ACC112 (cell line): Measurements from ENCODE around the gene PCBP3.
"Not testable (repeated sequence)": the region's sequence is repeated elsewhere in the genome, so short reads cannot be mapped to it uniquely, and the experiment has no call there.

Experiments used
- H2AFZ ChIP-seq: fragments of 200-600 bp; sonication (generic); one replicate; pipeline ENCODE4 v1.6.0; 2017; ENCODE audit warnings: antibody characterized with exemption, low read length; ENCODE audit not compliant: unreplicated experiment
- H3K27ac ChIP-seq: fragments of 200-600 bp; sonication (generic); 2 replicates; pipeline ENCODE4 v1.5.1; 2014; ENCODE audit warnings: low read depth, mild to moderate bottlenecking, antibody characterized with exemption, low read length, moderate library complexity
- H3K27me3 ChIP-seq: fragments of 200-600 bp; sonication (generic); 2 replicates; pipeline ENCODE4 v1.6.1; 2014; ENCODE audit warnings: mild to moderate bottlenecking, antibody characterized with exemption, low read length, moderate library complexity, mixed read lengths; ENCODE audit not compliant: insufficient read depth
- H3K36me3 ChIP-seq: fragments of 200-600 bp; sonication (generic); 2 replicates; pipeline ENCODE4 v1.6.1; 2016; ENCODE audit warnings: mild to moderate bottlenecking, antibody characterized with exemption, low read length, moderate library complexity, mixed read lengths; ENCODE audit not compliant: insufficient read depth
- H3K4me1 ChIP-seq: fragments of 200-600 bp; sonication (generic); one replicate; pipeline ENCODE4 v1.6.1; 2016; ENCODE audit warnings: low read length, mixed read lengths; ENCODE audit not compliant: insufficient read depth, unreplicated experiment, control insufficient read depth
- H3K4me3 ChIP-seq: fragments of 200-600 bp; sonication (generic); 2 replicates; pipeline ENCODE4 v1.5.1; 2014; ENCODE audit warnings: mild to moderate bottlenecking, low read depth, low read length
- H3K79me2 ChIP-seq: fragments of 200-600 bp; sonication (generic); one replicate; pipeline ENCODE4 v1.6.0; 2016; ENCODE audit warnings: low read length; ENCODE audit not compliant: control insufficient read depth, unreplicated experiment, insufficient read depth

PCBP3 gene

GRCh38 chr21:45877821-45878469, 234.4 kb downstream of the PCBP3 start:
- no peak overlapping the region for H3K27ac ChIP-seq
- H2AFZ ChIP-seq, result no peak overlapping the region
- H3K36me3 ChIP-seq, result no peaks in the 10 kb centered on the region
- H3K4me3 ChIP-seq, result no peak overlapping the region
- peaks cover 45% of the 10 kb centered on the region for H3K4me1 ChIP-seq
- no peaks in the 10 kb centered on the region for H3K27me3 ChIP-seq
- no peaks in the 10 kb centered on the region for H3K79me2 ChIP-seq

DNA sequence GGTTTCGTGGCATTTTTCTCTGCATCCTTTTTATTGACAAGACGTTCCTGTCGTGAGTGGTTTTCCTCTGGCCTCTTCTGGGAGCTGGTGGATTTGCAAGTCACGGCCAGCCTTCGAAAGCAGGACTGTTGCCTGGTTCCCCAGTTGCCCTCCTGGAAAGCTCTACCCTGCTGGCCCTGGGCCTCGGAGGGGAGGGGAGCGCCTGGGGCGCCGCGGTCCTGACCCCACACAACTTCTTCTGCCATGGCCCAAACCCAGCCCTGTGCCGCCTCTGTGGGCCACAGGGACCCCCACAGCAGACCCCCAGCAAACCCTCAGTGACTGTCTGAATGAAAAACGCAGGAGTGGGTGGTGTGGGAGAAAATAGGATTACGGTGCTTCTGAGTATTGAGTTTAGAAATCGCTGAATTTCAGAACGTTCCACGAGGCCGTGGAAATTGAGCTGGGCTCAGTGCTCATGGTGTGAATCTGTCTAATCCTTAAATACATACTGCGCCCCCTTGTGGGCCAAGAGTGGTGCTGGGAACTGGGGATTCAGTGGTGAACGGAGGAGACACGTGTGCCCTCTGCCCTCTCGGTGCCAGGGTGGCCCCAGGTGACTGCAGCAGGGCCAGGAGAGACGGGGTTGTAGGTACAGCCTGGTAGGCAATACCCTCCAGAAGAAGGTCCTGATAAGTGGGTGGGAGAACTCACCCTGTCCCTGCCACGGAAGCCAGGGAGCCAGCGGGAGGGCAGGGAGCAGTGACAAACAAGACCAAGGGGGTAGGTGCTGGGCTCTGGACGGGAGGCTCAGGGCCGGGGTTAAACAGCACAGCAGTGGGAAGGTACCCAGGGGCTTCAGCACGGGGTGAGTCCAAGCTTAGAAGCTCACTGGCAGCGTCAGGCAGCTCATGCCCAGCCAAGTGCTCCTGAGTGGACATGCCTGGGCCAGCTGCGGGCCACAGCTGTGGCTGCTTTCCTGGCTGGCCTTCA, 236.9 kb downstream of the PCBP3 start:
- Histone ChIP-seq H3K27ac (no peak overlapping the region), H3K79me2 (no peaks in the 10 kb centered on the region), H3K27me3 (no peaks in the 10 kb centered on the region), H2AFZ (peak overlapping the region; percentile 16), H3K4me3 (no peak overlapping the region), H3K36me3 (no peaks in the 10 kb centered on the region), H3K4me1 (peaks cover 34% of the 10 kb centered on the region)

GRCh38 chr21:45882645-45883044, 239.1 kb downstream of the PCBP3 start:
- Histone ChIP-seq H2AFZ (no peak overlapping the region), H3K27me3 (no peaks in the 10 kb centered on the region), H3K4me3 (no peak overlapping the region), H3K79me2 (no peaks in the 10 kb centered on the region), H3K4me1 (peaks cover 17% of the 10 kb centered on the region), H3K36me3 (no peaks in the 10 kb centered on the region), H3K27ac (no peak overlapping the region)

DNA sequence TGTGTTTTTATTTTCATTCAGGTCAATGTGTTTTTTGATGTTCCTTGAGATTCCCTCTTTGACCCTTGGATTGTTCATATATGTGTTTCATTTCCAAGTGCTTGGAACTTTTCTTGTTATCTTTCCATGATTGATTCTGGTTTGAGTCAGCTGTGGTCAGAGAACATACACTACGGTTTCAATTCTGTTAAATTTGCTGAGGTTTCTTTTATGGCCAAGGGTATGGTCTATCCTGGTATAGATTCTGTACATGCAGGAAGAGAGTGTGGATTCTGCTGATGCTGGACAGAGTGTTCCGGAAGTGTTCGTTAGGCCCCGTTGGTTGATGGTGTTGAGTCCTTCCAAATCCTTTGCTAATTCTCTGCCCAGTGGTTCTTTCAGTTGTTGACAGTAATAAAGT, 239.6 kb downstream of the PCBP3 start:
- no peak overlapping the region for H2AFZ ChIP-seq
- no peaks in the 10 kb centered on the region for H3K36me3 ChIP-seq
- H3K27me3 ChIP-seq, result no peaks in the 10 kb centered on the region
- H3K27ac ChIP-seq, result no peak overlapping the region
- no peaks in the 10 kb centered on the region for H3K79me2 ChIP-seq
- H3K4me1 ChIP-seq, result peaks cover 12% of the 10 kb centered on the region
- H3K4me3 ChIP-seq, result no peak overlapping the region

GRCh38 chr21:45885597-45885929, 242.0 kb downstream of the PCBP3 start:
- Histone ChIP-seq H3K27ac (no peak overlapping the region), H3K36me3 (no peaks in the 10 kb centered on the region), H3K27me3 (no peaks in the 10 kb centered on the region), H2AFZ (no peak overlapping the region), H3K4me3 (no peak overlapping the region), H3K4me1 (peaks cover under 1% of the 10 kb centered on the region), H3K79me2 (no peaks in the 10 kb centered on the region)

- H3K4me3 ChIP-seq, H3K27ac ChIP-seq, H3K4me1 ChIP-seq, H2AFZ ChIP-seq, H3K79me2 ChIP-seq, H3K27me3 ChIP-seq, H3K36me3 ChIP-seq: not testable (repeated sequence)
Measured at GRCh38 chr21:45885930-45886601, 242.5 kb downstream of the PCBP3 start.

DNA sequence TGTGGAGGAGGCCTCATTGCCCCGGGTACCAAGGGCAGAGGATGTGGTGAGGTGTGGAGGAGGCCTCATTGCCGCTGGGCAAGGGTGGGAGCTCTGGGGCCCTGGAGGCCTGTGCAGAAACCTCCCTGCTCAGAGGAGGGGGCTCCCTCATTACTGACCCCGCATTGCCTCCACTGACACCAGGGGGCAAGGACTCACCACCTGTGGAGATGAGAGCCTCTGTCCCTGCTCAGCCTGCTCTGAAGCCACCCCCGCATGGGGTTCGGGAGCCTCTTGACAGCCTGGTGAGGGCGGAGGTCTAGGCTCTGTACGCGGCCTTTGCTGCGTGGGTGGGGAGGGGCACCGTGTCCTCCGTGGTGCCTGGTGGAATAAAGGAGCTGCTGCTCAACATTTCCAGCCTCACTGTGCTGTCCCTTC, 243.1 kb downstream of the PCBP3 start:
- Histone ChIP-seq H3K27ac (no peak overlapping the region), H2AFZ (no peak overlapping the region), H3K27me3 (no peaks in the 10 kb centered on the region), H3K4me1 (no peaks in the 10 kb centered on the region), H3K36me3 (no peaks in the 10 kb centered on the region), H3K79me2 (no peaks in the 10 kb centered on the region), H3K4me3 (no peak overlapping the region)

DNA sequence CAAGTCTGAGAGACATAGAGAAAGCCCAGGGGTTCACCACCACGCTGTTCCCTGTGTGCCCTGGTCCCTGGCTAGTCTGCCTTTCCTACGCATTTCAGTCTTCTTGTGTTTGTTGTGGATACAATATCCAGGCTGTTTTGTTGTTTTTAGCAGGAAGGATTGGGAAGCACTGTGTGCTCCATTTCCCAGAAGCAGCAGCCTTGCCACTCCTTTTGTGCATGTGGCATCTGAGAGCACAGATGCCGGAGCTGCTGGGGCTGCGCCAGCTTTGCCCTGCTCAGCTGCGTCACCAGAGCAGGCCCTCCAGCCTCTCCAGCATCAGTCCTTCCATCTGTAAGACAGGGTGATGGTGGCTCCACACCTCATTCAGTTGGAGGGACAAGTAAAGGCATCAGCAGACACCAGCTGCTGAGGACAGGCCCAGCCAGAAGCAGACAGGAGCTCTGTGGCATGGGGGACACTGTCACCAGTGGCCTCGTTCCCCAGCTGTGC, 243.6 kb downstream of the PCBP3 start:
- Histone ChIP-seq H3K27ac (no peak overlapping the region), H3K79me2 (no peaks in the 10 kb centered on the region), H2AFZ (no peak overlapping the region), H3K36me3 (no peaks in the 10 kb centered on the region), H3K4me1 (no peaks in the 10 kb centered on the region), H3K4me3 (no peak overlapping the region), H3K27me3 (no peaks in the 10 kb centered on the region)

DNA sequence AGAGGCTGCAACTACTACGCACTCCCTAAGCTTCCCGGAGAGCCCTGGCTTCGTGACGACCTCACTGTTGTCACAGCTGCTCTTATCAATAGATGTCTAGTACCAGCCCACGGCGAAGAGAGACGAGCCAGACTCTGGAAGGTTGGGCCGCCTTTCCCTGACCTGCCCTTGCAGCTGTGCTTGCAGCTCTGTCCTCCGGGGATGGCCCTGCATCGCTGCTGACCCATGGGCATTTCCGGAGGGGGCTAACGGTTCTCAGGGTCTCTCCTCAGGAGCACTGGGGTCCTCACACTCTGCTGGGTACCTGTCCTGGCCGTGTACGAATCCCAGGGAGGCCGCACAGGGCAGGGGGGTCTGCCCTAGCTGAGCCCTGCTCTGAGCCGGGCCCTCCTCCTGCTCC, 244.3 kb downstream of the PCBP3 start:
- H3K27me3 ChIP-seq, result no peaks in the 10 kb centered on the region

DNA sequence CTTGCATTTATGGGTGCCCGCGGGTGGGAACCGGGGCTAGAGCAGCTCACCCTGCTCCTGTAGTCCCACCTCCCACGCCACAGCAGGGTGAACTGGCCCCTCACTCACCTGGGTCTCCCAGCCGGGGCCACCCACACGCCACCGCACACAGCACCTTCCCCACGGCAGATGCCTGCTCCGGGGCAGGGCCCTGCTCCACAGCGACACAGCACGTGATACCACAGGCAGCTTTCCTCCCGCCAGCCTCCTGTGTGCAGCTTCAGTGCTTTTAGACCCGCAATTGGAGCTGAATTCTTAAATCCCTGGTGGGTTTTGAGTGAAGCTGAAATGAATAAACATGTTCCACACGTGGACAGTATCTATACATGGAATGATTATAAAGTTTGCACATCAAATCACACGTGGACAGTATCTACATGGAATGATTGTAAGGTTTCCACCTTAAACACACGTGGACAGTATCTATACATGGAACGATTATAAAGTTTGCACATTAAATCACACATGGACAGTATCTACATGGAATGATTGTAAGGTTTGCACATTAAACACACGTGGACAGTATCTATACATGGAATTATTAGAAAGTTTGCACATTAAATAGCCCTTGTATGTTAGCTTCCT, 245.0 kb downstream of the PCBP3 start:
- Histone ChIP-seq H3K27ac (no peak overlapping the region), H3K27me3 (no peaks in the 10 kb centered on the region), H3K4me1 (no peaks in the 10 kb centered on the region), H2AFZ (no peak overlapping the region), H3K79me2 (no peaks in the 10 kb centered on the region), H3K4me3 (no peak overlapping the region), H3K36me3 (no peaks in the 10 kb centered on the region)

More for the DNA sequence above, 244.3 kb downstream of the PCBP3 start:
- Histone ChIP-seq H3K79me2 (no peaks in the 10 kb centered on the region), H3K4me3 (no peak overlapping the region), H3K4me1 (no peaks in the 10 kb centered on the region), H2AFZ (no peak overlapping the region), H3K36me3 (no peaks in the 10 kb centered on the region), H3K27ac (no peak overlapping the region)
